ENCODE measurements around the gene TBC1D23.

DNA sequence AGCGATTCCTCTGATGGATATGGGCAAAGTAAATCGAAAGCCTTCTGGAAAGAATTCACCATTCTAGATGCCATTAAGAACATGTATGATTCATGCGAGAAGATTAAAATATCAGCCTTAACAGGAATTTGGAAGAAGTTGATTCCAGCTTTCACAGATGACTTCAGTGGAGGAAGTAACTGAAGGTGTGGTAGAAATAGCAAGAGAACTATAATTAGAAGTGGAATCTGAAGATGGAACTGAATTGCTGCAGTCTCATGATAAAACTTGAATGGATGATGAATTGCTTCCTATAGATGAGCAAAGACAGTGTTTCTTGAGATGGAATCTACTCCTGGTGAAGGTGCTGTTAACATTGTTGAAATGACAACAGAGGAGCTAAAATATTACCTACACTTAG lies 30.1 kb upstream of the TBC1D23 start:
- TF ChIP-seq, protein P1, sequence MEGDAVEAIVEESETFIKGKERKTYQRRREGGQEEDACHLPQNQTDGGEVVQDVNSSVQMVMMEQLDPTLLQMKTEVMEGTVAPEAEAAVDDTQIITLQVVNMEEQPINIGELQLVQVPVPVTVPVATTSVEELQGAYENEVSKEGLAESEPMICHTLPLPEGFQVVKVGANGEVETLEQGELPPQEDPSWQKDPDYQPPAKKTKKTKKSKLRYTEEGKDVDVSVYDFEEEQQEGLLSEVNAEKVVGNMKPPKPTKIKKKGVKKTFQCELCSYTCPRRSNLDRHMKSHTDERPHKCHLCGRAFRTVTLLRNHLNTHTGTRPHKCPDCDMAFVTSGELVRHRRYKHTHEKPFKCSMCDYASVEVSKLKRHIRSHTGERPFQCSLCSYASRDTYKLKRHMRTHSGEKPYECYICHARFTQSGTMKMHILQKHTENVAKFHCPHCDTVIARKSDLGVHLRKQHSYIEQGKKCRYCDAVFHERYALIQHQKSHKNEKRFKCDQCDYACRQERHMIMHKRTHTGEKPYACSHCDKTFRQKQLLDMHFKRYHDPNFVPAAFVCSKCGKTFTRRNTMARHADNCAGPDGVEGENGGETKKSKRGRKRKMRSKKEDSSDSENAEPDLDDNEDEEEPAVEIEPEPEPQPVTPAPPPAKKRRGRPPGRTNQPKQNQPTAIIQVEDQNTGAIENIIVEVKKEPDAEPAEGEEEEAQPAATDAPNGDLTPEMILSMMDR (IDR thresholded peaks at IDR 0.05) = no peak
- no peak for TF ChIP-seq POLR2A (IDR thresholded peaks at IDR 0.05)

Measured in heart left ventricle (tissue), 13 donors.